Measurements from ENCODE around the gene TADA2A. TPM values are rescaled to one million over a fixed set of nuclear protein-coding genes. Genes with fewer than 3 reads are reported as not detected.
"Not testable (repeated sequence)": the region's sequence is repeated elsewhere in the genome, so short reads cannot be mapped to it uniquely, and the experiment has no call there.

The TADA2A gene
- total RNA-seq, 2 experiments from 2014 or later = 40.9 to 45.0 TPM

DNA sequence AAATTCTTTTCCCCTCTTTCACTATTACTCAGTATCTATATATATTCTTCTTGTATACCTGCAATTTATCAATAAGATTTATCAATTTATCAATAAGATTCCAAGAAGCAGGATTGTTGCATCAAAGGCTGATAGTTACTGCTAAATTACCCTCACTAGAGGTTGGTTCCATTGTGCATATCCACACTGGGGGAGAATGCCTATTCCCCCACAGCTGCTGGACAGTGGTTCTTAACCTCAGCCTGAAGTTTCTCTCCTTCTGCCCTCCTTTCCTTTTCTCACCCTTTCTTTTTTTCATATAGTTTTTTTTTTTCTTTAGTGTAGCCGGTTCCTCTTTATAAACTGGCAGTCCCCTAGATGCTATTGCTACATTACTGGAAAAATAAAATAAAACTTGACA lies 24.6 kb upstream of the TADA2A start:
- H3K27me3 Mint-ChIP-seq = no peaks in the 10 kb centered on the region
- H3K4me3 Mint-ChIP-seq = no peak overlapping the region
- H3K9me3 Mint-ChIP-seq = no peaks in the 10 kb centered on the region
- ChIA-PET CTCF (interaction anchor here (1.2 kb wide), 1 partner anchor 29 kb away, joined by 3 read pairs; no protein-coding TSS in a partner anchor), POLR2A (interaction anchor here (0.7 kb wide), 1 partner anchor 56 kb away, joined by 3 read pairs; no protein-coding TSS in a partner anchor)
- no peaks in the 10 kb centered on the region for H3K36me3 Mint-ChIP-seq (ENCODE audit: low read depth)
- no peaks in the 10 kb centered on the region for H3K4me1 Mint-ChIP-seq
- no peak overlapping the region for H3K27ac Mint-ChIP-seq
- DNase-seq = no peak

DNA sequence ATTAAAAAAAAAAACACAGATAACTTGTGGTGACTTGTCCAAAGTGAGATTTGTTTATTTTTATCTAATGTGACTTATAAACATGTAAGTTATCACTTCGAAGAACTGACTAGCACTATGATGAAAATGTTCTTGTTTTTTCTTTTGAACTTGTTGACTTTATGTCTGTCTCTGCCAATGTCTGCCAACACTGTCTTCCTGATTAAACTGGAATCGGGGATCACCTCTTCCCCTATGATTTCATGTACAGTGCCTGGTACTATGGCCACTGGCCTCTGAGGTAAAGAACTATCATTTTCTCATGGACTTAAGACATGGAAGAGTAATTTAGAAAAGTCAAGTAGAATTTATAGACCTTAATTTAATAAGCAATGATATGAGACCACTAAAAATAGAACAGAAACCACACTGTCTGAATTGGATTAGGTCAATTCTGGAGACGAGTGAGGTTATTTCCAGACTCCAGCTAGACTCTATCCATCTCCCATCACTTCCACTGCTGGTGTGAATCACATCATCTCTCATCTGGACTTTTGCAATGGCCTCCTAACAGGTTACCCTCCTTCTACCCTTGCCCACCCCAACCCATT lies 22.0 kb upstream of the TADA2A start:
- POLR2A ChIA-PET = no interaction called here
- no peak for DNase-seq
- no peaks in the 10 kb centered on the region for H3K4me1 Mint-ChIP-seq
- no peaks in the 10 kb centered on the region for H3K9me3 Mint-ChIP-seq
- no peak overlapping the region for H3K4me3 Mint-ChIP-seq
- no peak overlapping the region for H3K27ac Mint-ChIP-seq
- no peaks in the 10 kb centered on the region for H3K36me3 Mint-ChIP-seq (ENCODE audit: low read depth)
- no peaks in the 10 kb centered on the region for H3K27me3 Mint-ChIP-seq
- CTCF ChIA-PET = interaction anchor here (1.3 kb wide), 2 partner anchors 12 to 53 kb away, joined by 3 to 7 read pairs; no protein-coding TSS in a partner anchor

DNA sequence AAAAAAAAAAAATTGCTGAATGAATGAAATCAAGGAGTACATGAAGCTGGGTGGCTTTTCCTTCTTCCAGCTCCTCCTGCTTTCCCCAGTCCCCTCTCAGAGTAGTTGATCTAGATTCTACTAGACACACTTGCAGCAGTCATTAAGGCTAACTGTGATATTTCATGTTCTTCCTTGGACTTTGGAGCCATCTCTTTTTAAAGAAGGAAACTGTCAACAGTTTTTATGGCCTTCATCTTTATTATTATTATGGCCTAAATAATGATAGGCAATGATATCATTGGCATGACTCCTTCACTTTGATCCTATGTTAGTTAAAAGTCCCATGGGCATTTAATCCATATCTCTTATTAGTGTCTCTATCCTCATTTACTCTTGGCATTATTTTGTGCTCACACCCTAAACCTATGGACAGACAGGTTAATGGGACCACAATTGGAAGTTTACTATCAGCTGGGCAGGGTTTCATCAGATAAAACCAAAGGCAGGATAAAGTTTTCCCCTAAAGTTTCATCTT lies 21.2 kb upstream of the TADA2A start:
- POLR2A ChIA-PET = no interaction called here
- Mint-ChIP-seq H3K27me3 (no peaks in the 10 kb centered on the region), H3K9me3 (no peaks in the 10 kb centered on the region), H3K27ac (no peak overlapping the region), H3K4me3 (no peak overlapping the region), H3K36me3 (ENCODE audit: low read depth) (no peaks in the 10 kb centered on the region), H3K4me1 (no peaks in the 10 kb centered on the region)
- CTCF ChIA-PET = interaction anchor here (1.3 kb wide), 2 partner anchors 12 to 52 kb away, joined by 3 to 7 read pairs; no protein-coding TSS in a partner anchor
- DNase-seq = no peak

DNA sequence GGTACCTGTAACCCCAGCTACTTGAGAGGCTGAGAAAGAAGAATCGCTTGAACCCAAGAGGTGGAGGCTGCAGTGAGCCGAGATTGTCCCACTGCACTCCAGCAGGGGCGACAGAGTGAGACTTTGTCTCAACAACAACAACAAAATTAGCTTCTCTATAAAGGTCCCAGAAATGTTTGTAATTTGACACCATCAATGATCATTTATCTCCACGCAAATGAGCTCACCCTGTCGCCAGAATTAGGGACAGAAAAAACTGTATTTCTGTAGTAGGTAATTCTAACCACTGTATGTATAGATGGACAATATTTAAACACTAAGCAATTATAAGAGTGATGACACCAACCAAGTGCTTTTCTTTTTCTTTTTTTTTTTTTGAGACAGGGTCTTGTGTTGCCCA lies 20.2 kb upstream of the TADA2A start:
- no peaks in the 10 kb centered on the region for H3K36me3 Mint-ChIP-seq (ENCODE audit: low read depth)
- no peak overlapping the region for H3K27ac Mint-ChIP-seq
- peaks cover 4% of the 10 kb centered on the region for H3K4me1 Mint-ChIP-seq
- no peak overlapping the region for H3K4me3 Mint-ChIP-seq
- ChIA-PET POLR2A (no interaction called here), CTCF (interaction anchor here (1.6 to 1.7 kb wide), 2 partner anchors 8 to 10 kb away, joined by 5 to 6 read pairs; partner anchors contain the start of gene C17orf78)
- H3K9me3 Mint-ChIP-seq = no peaks in the 10 kb centered on the region
- DNase-seq = no peak
- no peaks in the 10 kb centered on the region for H3K27me3 Mint-ChIP-seq

DNA sequence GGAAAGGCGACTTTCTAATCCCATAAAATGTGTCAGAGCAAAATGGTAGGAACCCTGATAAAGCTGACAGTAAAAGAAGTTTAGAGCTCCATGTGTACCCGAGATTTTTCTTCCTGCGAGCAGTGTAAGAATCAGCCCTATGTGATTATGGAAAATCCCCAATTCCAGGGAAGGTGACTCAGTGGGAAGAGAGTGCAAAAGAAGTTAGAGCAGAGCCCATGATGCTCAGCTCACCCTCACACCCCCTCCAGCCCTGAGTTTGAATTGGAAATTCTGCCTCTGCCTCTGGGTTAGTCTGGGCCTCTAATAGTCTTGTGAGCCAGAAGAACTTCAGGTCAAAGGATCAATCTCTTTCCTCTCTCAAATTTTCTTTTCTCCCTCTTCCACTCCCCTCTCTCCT lies 18.4 kb upstream of the TADA2A start:
- no peaks in the 10 kb centered on the region for H3K36me3 Mint-ChIP-seq (ENCODE audit: low read depth)
- peaks cover 20% of the 10 kb centered on the region for H3K4me1 Mint-ChIP-seq
- ChIA-PET CTCF (interaction anchor here (0.6 to 1.5 kb wide), 6 partner anchors 9 to 199 kb away, joined by 3 to 6 read pairs (median 3); no protein-coding TSS in a partner anchor), POLR2A (no interaction called here)
- H3K27me3 Mint-ChIP-seq = no peaks in the 10 kb centered on the region
- no peak overlapping the region for H3K4me3 Mint-ChIP-seq
- no peak overlapping the region for H3K27ac Mint-ChIP-seq
- DNase-seq = no peak
- no peaks in the 10 kb centered on the region for H3K9me3 Mint-ChIP-seq

DNA sequence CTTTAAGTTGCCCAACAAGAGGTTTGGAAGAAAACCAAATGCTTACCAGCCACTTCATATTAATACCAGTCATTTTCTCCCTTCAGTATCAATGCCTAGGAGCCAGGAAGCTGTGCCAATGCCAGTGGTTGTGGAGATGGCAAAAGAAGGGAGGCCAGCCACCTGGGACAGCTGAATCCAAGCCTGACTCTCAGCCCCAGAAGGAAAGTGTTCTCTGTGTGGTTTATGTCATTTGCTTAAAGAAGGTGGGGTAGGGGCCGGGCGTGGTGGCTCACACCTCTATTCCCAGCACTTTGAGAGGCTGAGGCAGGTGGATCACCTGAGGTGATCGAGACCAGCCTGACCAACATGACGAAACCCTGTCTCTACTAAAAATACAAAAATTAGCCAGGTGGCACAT lies 17.5 kb upstream of the TADA2A start:
- H3K27me3 Mint-ChIP-seq = no peaks in the 10 kb centered on the region
- POLR2A ChIA-PET = no interaction called here
- CTCF ChIA-PET = interaction anchor here (1.5 kb wide), 1 partner anchor 13 kb away, joined by 3 read pairs; no protein-coding TSS in a partner anchor
- no peaks in the 10 kb centered on the region for H3K9me3 Mint-ChIP-seq
- no peaks in the 10 kb centered on the region for H3K36me3 Mint-ChIP-seq (ENCODE audit: low read depth)
- no peak overlapping the region for H3K27ac Mint-ChIP-seq
- no peak overlapping the region for H3K4me3 Mint-ChIP-seq
- peaks cover 23% of the 10 kb centered on the region for H3K4me1 Mint-ChIP-seq
- no peak for DNase-seq

DNA sequence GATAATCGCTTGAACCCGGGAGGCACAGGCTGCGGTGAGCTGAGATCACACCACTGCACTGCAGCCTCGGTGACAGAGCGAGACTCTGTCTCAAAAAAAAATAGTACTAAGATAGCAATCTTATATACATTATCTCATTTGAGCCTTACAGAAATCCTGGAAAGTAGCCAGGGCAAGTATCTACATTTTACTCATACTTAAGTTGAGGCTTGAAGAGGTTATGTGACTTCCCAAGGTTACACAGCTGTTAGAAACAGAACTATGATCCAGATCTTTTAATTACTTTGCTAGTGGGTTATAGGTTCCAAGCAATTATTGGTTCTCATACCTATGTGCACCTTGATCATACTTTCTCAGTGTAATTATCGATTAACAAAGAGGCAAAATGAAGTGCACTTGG lies 15.5 kb upstream of the TADA2A start:
- POLR2A ChIA-PET = interaction anchor here (0.7 kb wide), 1 partner anchor 33 kb away, joined by 5 read pairs; no protein-coding TSS in a partner anchor
- CTCF ChIA-PET = interaction anchor here (0.6 to 0.7 kb wide), 2 partner anchors 231 to 453 kb away, joined by 3 read pairs; no protein-coding TSS in a partner anchor
- H3K27me3 Mint-ChIP-seq = no peaks in the 10 kb centered on the region
- H3K9me3 Mint-ChIP-seq = no peaks in the 10 kb centered on the region
- peaks cover 23% of the 10 kb centered on the region for H3K4me1 Mint-ChIP-seq
- H3K27ac Mint-ChIP-seq = no peak overlapping the region
- H3K36me3 Mint-ChIP-seq (ENCODE audit: low read depth) = no peaks in the 10 kb centered on the region
- no peak for DNase-seq
- H3K4me3 Mint-ChIP-seq = no peak overlapping the region

DNA sequence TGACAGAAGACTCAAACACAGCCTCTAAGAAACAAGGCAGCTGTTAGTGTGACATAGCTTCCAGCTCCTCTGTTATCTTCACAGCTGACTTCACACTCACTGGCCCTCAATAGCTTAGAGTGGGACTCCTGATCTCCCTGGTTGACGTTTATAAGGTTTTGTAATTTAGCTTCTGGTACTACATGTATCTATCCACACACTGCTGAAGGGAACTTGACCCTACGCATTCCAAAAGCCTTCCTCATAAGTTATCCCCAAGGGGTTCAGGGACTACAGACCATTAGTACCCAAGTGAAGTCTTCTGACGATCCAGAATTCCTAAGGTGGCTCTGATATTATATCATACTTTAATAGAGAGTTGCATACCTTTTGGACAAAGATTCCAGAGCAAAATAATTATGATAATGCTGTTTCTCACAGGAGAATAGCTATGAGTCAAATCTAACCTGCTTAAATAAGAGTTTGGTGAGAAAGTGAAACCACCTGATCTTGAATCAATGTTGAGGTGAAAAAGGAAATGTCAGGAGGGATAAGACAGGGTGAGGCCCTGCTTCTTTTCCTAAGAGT lies 14.6 kb upstream of the TADA2A start:
- Mint-ChIP-seq H3K4me3 (no peak overlapping the region), H3K4me1 (peaks cover 23% of the 10 kb centered on the region), H3K27me3 (no peaks in the 10 kb centered on the region), H3K27ac (no peak overlapping the region), H3K36me3 (ENCODE audit: low read depth) (no peaks in the 10 kb centered on the region), H3K9me3 (no peaks in the 10 kb centered on the region)
- DNase-seq = no peak
- CTCF ChIA-PET = interaction anchor here (0.5 to 2.8 kb wide), 3 partner anchors 13 to 44 kb away, joined by 3 to 13 read pairs (median 3); no protein-coding TSS in a partner anchor
- POLR2A ChIA-PET = interaction anchor here (0.5 kb wide), 1 partner anchor 8 kb away, joined by 3 read pairs; no protein-coding TSS in a partner anchor

DNA sequence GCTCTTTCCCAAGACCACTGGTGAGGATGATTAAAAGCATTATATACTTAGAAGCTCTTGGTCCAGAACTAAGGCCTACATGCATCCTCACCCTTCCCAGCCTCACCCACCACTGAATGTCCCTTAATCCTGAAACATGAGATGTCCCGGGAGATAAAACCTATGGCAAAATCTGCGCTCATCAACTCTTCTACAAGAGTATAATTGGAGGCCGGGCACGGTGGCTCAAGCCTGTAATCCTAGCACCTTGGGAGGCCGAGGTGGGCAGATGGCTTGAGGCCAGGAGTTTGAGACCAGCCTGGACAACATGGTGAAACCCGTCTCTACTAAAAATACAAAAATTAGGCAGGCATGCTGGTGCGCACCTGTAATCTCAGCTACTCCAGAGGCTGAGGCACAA lies 13.3 kb upstream of the TADA2A start:
- no peak overlapping the region for H3K27ac Mint-ChIP-seq
- no peaks in the 10 kb centered on the region for H3K27me3 Mint-ChIP-seq
- H3K9me3 Mint-ChIP-seq = no peaks in the 10 kb centered on the region
- ChIA-PET CTCF (interaction anchor here (0.9 to 2.8 kb wide), 3 partner anchors 9 to 43 kb away, joined by 3 to 13 read pairs (median 3); no protein-coding TSS in a partner anchor), POLR2A (no interaction called here)
- no peaks in the 10 kb centered on the region for H3K36me3 Mint-ChIP-seq (ENCODE audit: low read depth)
- no peak for DNase-seq
- H3K4me3 Mint-ChIP-seq = no peak overlapping the region
- H3K4me1 Mint-ChIP-seq = peaks cover 26% of the 10 kb centered on the region

DNA sequence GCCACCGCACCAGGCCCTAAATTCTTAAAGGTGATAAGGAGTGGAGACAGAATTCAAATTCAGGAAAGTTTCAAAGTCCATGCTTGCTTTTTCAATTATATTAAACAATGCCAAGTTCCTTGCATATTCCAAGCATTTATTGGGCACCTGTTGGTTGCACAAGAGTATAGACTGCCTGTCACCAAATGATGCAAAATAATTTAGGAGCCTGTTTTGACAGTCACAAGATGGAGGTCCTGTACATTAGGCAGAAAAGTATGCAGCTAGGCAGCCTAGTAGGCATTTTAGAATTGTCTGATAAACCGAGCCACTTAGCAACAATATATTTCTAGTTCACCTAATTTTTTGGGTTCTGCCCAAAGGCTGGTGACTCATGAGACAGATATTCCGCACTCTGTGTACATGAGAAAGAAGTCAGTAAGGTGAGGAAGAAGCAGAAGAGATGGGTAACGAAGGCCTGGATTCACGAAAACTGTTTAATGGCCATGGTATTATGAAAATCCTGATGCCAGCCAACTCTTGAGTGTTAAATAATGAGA lies 7.4 kb upstream of the TADA2A start:
- Mint-ChIP-seq H3K36me3 (ENCODE audit: low read depth) (peaks cover 6% of the 10 kb centered on the region), H3K27ac (no peak overlapping the region), H3K27me3 (no peaks in the 10 kb centered on the region), H3K4me1 (peaks cover 23% of the 10 kb centered on the region), H3K9me3 (no peaks in the 10 kb centered on the region), H3K4me3 (no peak overlapping the region)
- ChIA-PET POLR2A (no interaction called here), CTCF (interaction anchor here (2.1 kb wide), 1 partner anchor 26 kb away, joined by 10 read pairs; no protein-coding TSS in a partner anchor)
- no peak for DNase-seq

DNA sequence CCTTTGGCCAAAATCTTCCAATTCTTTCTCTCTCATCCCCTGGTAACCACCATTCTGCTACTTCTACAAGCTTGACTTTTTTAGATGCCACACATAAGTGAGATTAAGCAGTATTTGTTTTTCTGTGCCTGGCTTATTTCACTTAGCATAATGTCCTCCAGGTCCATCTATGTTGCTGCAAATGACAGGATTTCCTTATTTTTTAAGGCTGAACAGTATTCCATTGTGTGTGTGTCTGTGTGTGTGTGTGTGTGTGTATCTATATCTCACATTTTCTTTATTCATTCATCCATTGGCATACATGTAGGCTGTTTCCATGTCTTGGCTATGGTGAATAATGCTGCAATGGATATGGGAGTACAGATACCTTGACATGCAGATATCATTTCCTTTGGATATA lies 6.2 kb upstream of the TADA2A start:
- DNase-seq = no peak
- Mint-ChIP-seq H3K27ac (no peak overlapping the region), H3K4me3 (no peak overlapping the region), H3K36me3 (ENCODE audit: low read depth) (peaks cover 15% of the 10 kb centered on the region), H3K27me3 (no peaks in the 10 kb centered on the region), H3K9me3 (no peaks in the 10 kb centered on the region), H3K4me1 (peaks cover 32% of the 10 kb centered on the region)
- POLR2A ChIA-PET = interaction anchor here (0.6 kb wide), 1 partner anchor 8 kb away, joined by 3 read pairs; no protein-coding TSS in a partner anchor
- CTCF ChIA-PET = interaction anchor here (0.9 to 1.1 kb wide), 2 partner anchors 13 to 27 kb away, joined by 4 to 5 read pairs; no protein-coding TSS in a partner anchor

DNA sequence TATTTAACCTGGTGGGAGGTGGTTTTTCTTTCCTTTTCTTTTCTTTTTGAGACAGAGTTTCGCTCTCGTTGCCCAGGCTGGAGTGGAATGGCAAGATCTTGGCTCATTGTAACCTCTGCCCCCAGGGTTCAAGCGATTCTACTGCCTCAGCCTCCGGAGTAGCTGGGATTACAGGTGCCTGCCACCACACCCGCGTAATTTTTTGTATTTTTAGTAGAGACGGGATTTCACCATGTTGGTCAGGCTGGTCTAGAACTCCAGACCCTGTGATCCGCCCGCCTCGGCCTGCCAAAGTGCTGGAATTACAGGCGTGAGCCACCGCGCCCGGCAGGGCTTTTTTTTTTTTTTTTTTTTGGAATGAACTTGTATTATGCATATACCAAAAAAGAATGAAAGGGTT lies 1.2 kb upstream of the TADA2A start:
- H3K27ac Mint-ChIP-seq = peak overlapping the region; percentile 92
- peaks cover 56% of the 10 kb centered on the region for H3K4me1 Mint-ChIP-seq
- H3K27me3 Mint-ChIP-seq, POLR2A ChIA-PET, H3K9me3 Mint-ChIP-seq, DNase-seq: not testable (repeated sequence)
- peaks cover 24% of the 10 kb centered on the region for H3K36me3 Mint-ChIP-seq (ENCODE audit: low read depth)
- CTCF ChIA-PET = interaction anchor here (0.5 to 2.0 kb wide), 3 partner anchors 10 to 32 kb away, joined by 3 to 7 read pairs (median 5); no protein-coding TSS in a partner anchor
- H3K4me3 Mint-ChIP-seq = peak overlapping the region; percentile 93
